Coronary artery (tissue), 2 donors: Measurements from ENCODE around the gene ZFYVE9.

Source experiments
- DNase-seq: peaks from one replicate; pipeline ENCODE4 v3.0.0-alpha.2; 2017; ENCODE audit warnings: low spot score
- H3K27ac ChIP-seq, 2 donors: fragments of 200-600 bp; sonication (generic); one replicate each; pipeline ENCODE4 v1.5.1; 2016 to 2019
- H3K4me3 ChIP-seq: fragments of 200-600 bp; sonication (generic); 2 replicates; pipeline ENCODE4 v1.5.1; 2016; ENCODE audit warnings: mild to moderate bottlenecking, moderate library complexity
- CTCF ChIP-seq: fragments of 200-600 bp; sonication (generic); IDR thresholded peaks from one replicate; pipeline ENCODE4 v1.5.1; 2019; ENCODE audit warnings: antibody characterized with exemption

ZFYVE9 gene

GRCh38 chr1:52356818-52357355, 215.0 kb downstream of the ZFYVE9 start:
- Histone ChIP-seq H3K27ac (no peak overlapping the region), H3K4me3 (no peak overlapping the region)
- TF ChIP-seq CTCF, result no peak
- DNase-seq, result no peak

- TF ChIP-seq CTCF, result no peak
- DNase-seq, result no peak
- Histone ChIP-seq H3K27ac (no peak overlapping the region), H3K4me3 (no peak overlapping the region)
Measured at GRCh38 chr1:52357397-52357796, 215.5 kb downstream of the ZFYVE9 start.

DNA sequence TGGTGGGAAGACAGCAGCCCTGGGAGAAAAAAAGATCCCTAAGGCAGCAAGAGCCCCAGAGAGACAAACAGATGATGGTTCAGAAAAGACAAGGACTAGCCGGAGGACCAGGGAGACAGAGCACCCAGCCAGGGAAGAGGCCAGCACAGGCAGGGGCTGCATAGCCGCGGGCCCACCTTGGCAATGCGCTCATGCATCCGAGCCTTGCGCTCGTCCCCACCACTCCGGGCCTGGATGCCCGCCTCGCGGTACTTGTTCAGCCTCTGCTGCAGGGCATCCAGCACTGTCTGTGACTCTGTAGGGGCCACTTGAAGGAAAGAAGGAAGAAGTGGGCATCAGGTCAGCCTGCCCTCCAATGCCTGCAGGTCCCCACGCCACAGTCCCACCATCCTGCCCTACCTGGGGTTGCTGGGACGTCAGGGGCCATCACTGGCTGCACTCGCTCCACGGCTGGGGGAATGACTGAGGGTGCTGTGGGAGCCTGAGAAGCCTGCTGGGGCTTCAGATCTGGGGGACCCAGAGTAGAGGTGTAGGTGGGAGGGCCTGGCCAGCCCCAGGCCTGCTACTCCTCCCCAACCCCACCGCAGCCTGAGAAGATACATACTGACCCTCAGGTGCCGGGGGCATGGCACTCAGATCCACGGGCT, 217.1 kb downstream of the ZFYVE9 start:
- TF ChIP-seq CTCF, result no peak
- Histone ChIP-seq H3K27ac (no peak overlapping the region), H3K4me3 (no peak overlapping the region)
- no peak for DNase-seq

GRCh38 chr1:52359676-52360594, 218.0 kb downstream of the ZFYVE9 start:
- TF ChIP-seq CTCF, result no peak
- Histone ChIP-seq H3K4me3 (no peak overlapping the region), H3K27ac (no peak overlapping the region)

GRCh38 chr1:52360595-52360968, 218.7 kb downstream of the ZFYVE9 start:
- TF ChIP-seq CTCF, result no peak
- DNase-seq, result no peak
- no peak overlapping the region for H3K4me3 ChIP-seq
- H3K27ac ChIP-seq, result no peak overlapping the region

More at GRCh38 chr1:52359676-52360594, 218.0 kb downstream of the ZFYVE9 start:
- no peak for DNase-seq

DNA sequence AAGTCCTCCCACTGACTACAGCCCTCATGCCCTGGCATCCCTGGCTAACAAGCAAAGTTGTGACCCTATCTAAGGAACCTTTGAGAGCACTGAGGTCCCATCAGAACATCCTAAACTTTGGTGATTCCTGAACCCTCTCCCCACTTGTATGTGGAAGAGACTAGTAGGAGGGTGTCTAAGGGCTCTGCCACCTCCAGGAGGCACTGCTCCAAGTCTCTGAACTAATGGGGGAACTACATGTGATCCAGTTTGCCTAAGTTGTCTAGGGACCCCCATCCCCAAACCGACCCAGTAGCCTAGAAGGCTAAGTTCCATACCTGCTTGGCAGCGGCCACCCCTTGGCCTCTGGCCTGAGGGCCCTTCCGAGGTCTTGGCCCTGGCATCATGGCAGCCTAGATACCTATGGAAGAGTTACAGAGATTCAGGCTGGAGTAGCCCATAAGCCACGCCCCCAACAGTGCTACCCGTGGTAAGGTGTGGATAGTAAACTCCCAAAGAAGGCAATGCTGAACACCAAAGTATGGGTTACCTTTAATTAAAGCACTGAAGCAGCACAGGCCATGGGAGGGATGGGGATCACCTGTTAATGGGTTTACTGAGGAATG, 222.4 kb downstream of the ZFYVE9 start:
- no peak for DNase-seq
- H3K27ac ChIP-seq, result peak overlapping the region; percentile 92 to 98
- TF ChIP-seq CTCF, result no peak
- peak overlapping the region; percentile 98 for H3K4me3 ChIP-seq
